COLO668 (cell line): ENCODE results near the gene SLC6A7.

Experiments used
- DNase-seq: peaks from one replicate; lab custom pipeline; 2025; ENCODE audit not compliant: unreplicated experiment; lab: John Stamatoyannopoulos, UW

Gene SLC6A7

DNA sequence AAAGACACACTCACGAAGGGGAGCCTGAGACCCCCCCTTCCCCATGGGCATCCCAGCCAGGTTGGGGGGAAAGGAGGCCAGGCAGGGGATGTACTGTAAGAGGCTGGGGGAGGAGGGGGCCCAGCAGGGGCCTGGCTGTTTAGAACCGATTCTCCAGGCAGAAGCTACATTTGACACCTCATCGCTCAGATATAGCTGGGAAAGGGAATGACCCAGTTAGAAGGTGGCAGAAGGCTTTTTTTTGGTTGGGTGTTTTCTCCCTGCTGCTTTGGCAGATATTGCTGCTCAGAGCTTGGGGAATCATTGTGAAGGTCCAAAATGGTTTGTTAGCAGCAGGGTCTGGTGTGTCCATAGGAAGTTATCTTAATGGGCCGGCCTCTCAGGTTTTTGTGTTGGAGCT, 17.3 kb upstream of the SLC6A7 start:
- no peak for DNase-seq

DNA sequence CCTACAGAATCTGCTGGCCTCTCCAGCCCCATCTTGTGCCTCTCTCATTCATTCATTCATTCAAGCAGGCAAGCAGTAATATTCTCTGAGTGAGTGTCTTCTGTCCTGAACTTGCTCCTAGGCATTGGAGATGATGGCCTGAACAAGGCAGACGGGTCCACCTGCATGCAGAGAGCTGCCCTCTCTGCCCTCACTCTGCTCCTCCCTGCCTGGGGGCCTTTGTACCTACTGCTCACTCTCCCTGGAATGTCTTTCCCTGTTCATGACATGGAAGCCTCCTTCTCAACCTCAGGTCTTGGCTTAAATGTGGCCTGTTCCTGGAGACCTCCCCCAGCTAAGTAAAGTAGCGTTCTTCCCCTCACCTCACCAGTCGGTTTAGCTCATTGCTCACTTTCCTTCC, 16.7 kb upstream of the SLC6A7 start:
- DNase-seq = no peak

GRCh38 chr5:150174285-150174684, 15.6 kb upstream of the SLC6A7 start:
- DNase-seq = no peak

DNA sequence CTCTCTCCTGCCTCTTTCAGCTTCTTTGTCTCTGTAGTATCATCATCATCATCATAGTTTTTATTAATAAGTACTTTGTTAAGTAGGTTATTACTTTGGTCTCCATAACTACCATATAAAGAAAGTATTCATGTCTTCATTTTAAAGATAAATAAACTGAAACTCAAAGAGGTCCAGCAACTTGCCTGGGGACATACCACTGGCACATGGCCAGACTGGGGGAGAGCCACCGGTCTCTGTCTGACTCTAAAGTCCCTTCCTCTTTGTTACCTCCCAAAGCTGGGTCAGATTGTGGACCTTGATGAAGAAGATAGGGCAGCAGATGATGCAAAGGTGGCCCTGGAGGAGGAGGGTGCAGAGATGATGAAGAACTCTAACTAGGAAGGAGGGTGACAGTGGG, 14.8 kb upstream of the SLC6A7 start:
- DNase-seq = no peak

DNA sequence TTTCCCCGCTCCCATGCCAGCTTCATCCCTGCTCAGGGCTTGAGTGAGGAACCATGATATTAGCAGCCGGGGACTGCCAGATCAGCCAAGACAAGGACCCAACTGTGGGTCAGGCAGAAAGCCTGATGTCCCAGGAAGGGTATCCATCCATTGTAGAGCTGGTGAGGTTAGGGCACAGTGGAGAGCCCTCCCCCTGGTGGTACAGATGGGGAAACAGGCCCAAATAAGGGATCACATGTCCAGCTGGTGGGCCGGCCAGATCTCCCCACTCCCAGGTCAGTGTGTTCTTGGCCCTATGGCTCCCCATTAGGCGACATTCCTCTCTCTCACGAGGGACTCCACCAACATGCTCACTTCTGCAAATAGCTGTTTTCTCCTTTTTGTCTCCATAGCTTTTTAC, 14.3 kb upstream of the SLC6A7 start:
- DNase-seq = no peak

DNA sequence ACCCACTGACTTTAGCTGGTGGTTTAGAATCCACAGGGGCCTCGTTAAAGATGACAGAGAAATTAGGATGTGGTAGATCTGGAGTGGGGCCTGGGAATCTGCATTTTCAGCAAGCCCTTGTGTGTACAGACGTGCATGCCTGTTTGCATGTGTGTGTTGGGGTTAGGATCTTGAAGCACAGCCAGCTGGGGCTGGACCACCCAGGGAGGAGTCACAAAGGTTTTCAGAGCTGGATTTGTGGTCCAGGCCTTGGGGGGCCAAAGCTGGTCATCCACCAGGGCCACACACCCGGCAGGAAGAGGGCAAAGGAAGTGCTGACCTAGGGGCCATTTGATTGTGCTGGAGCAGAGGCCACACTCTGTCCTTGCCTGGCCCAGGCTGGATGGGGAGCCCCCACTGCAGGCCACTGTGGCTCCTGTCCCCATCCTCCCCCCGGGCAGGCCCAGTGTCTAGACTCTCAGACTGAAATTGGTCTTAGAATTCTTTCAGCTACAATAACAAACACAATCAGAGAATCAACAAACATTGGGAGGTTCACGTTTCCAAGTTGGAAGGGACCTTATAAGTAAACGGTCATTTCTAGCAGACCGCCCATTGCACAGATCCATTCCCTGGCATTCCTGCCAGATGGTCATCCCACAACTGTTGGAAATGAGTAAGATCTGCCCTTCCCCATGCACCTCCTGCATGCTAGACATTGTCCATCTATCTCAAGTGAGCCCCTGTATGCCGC, 13.0 kb upstream of the SLC6A7 start:
- DNase-seq = no peak

- DNase-seq = no peak
These were observed 12.1 kb upstream of the SLC6A7 start for GRCh38 chr5:150177721-150178120.

DNA sequence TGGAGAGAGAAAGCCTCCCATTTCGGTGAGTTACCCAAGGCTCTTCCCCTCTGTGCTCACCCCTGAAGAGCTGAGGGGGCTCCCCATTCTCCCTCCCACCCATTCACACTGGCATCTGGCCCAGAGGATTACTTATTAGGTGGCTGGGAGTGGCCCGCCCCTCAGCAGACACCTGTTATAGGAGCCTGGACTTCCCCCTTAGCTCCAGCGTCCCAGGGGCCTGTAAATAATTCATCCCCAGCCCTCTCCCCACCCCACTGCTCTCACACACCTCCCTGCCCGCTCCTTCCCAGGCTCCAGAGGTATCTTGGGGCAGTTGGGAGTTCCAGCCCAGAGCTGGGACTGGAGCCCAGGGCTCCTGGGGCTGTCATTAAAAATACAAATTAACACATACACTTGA, 11.6 kb upstream of the SLC6A7 start:
- no peak for DNase-seq

DNA sequence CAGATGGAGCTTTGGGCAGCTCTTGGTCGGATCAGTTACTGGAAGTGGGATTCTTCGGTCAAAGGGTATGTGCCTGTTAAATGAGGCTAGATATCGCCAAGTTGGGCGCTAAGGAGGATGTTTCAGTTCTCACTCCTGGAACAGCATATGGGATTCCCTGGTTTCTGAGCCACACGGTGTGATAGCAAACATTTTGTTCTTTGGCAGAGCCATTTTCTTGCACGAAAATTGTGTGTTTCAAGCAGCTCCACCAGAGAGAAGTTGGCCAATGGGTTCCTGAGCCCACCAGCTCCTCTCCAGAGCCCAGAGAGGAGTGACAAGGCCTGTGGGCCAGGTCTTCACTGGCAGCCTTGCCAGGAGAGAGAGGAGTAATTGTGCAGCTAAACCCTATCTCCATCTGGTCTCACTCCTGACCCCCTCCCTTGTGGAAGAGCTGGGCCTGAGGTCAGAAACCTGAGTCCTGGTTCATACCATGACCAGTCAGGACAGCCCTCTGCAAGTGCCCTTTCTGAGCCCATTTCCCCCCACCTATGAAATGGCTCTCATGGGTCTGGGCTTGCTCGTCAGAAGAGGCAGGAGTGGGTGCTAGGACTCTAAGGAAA, 10.7 kb upstream of the SLC6A7 start:
- no peak for DNase-seq

DNA sequence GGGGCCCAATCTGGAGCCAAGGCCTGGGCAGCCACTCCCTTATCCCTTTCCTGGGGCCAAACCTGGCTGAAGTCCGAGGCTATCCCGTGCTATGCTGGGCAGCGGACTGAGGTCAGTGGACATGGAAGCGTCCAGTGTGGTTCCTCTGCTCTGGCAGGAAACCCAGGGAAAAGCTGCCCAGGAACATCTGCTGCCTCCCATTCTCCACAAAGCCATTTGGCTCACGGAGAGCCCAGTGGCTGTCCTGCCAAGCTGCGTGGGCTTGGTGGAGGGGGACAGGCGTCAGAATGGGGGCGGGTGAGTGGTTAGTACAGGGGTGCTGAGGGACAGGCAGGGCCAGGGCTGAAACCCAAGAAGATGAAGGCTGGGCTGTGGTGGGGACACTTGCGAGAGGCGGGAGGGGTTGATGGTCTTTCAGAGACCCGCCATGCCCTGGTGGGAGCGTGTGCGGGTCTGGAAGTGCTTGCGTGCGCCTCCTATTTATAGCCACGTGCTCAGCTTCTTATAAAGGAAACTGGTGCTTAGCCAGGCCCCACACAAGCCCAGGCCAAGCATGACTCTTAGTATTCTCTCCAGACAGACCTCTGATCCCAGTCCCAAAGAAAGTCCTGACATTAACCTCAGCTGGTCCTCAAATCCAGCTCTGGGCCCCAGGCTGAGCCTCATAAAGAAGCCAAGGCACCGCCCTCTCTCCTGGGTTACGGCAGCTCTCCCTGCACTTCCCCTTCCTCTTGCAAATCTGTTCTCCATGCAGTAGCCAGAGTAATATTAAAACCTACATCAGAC, 9.4 kb upstream of the SLC6A7 start:
- no peak for DNase-seq

- DNase-seq = no peak
These were observed 8.8 kb upstream of the SLC6A7 start for GRCh38 chr5:150181027-150181426.

DNA sequence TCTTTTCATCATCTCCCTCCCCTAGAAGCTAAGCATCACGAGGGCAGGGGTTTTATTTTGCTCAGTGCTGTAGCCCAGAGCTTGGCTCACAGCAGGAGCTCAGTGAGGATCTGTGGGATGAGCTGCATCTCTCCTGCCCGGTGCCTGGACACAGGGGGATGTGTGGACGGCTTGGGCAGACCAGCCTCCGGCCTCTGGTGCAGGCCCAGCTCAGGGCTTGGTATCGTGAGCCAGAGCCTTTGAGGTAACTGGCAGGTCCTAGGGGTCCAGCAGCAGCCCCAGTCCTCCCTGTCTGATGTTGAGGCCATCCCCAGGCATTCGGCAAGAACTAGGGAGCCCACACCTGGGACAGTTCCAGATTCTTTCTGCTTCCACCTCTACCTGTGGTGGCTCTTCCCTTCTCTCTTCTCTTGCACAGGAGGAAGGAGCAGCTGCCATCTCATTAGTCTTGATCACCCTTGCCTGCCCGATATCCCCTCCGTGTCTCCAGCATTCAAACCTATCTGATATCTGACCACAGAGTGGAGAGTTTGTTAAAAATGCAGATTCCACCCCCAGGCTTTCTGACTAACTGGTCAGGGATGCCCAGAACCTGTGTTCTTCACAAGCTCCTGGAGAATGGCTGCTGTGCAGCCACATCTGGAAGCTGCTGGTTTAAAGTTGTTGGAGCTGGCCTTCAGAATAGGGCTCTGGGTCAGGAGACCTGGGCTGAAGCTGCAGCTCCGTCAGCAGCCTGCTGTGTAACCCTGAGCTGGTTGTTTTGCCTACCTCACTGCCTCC, 7.9 kb upstream of the SLC6A7 start:
- DNase-seq = no peak

DNA sequence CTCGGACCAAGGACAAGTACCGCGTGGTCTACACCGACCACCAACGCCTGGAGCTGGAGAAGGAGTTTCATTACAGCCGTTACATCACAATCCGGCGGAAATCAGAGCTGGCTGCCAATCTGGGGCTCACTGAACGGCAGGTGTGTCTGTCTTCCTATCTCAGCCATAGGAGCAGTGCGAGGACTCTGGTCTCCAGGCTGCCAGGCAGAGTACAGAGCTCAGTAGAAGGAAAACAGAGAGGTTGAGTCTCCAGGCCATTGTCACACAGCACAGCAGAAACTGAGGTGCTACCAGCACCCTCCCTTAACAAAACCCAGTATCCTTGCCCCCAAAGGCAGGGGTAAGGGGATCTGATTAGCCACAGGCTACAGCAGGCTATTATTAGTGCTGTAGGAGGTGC, 7.1 kb upstream of the SLC6A7 start:
- no peak for DNase-seq

DNA sequence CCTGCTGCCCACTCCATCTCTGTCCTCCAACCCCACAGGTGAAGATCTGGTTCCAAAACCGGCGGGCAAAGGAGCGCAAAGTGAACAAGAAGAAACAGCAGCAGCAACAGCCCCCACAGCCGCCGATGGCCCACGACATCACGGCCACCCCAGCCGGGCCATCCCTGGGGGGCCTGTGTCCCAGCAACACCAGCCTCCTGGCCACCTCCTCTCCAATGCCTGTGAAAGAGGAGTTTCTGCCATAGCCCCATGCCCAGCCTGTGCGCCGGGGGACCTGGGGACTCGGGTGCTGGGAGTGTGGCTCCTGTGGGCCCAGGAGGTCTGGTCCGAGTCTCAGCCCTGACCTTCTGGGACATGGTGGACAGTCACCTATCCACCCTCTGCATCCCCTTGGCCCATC, 6.4 kb upstream of the SLC6A7 start:
- DNase-seq = no peak

GRCh38 chr5:150184006-150184405, 5.9 kb upstream of the SLC6A7 start:
- DNase-seq = no peak

DNA sequence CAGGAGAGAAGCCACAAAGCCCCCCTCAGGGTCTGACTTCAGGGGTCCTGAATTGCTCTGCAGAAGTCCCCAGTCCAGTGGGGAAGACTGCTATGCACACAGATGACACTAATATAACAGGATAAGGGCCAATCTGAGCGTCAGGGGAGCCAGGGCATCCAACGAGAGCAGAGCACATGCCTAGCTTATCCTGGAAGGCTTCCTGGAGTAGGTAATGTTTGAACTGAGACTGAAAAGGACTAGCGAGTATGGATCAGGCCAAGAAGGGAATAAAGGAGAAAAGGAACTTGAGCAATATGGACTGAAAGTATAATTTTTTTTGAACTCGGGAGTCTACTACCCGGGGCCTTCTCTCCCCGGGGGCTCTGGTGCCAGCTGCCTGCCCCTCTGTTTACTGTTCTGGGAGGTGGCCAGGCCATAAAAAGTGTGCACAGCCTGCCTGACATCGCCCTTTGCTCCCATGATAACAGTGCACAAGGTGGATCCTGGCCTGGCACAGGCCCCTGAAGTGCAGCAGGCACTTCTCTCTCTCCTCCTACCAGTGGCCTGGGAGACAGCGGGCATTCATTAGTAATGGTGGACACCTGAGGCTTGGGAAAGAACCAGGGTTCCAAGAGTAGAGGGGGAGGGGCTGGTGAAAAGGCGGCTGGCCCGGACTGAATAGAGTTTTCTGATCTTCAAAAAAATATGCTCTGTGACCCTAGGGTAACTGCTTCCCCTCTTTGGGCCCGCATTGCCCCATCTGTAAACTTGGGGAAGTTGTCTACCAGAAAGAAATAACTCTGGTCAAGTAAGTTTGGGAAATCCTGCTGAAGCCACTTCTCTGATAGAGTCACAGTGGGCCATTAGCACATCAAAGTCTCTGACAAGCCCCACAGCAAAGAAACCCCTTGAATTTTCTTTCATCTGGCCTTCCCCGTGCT, 4.6 kb upstream of the SLC6A7 start:
- no peak for DNase-seq

DNA sequence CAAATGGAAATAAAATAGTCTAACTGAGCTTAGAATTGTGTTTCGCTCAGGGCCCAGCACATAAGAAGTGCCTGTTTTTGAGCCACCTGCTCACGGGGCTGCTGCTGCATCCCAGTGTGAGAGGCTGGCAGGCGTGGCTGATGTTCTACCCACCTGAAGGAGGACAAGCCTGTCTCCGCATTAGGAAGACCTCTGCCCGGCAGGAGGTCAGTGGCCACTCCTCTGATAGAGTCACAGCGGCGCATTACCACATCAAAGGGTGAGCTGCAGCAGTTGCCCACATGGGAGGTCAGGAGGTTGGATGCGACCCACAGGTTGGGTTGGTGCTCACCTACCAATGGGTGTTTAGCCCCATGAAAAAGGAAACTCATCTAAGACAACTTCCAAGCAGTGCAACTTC, 3.7 kb upstream of the SLC6A7 start:
- DNase-seq = no peak

DNA sequence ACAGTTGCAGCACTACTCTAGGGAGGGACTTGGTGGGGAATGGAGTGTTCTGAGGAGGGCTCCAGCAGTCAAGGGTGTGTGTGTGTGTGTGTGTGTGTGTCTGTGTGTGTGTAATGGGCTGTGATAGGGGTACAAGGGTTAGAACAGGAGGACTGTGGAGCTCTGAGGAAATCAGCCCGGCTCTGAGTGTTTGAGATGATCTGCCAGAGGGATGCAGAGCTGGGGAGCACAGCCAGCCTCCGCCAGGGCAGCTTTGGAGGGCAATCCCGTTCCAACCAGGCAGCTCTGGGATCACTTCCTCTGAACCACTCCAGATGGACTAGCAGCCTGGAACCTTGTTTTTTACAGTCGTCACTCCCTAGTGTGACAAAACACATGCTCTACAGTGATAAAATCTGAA, 3.0 kb upstream of the SLC6A7 start:
- DNase-seq = no peak

DNA sequence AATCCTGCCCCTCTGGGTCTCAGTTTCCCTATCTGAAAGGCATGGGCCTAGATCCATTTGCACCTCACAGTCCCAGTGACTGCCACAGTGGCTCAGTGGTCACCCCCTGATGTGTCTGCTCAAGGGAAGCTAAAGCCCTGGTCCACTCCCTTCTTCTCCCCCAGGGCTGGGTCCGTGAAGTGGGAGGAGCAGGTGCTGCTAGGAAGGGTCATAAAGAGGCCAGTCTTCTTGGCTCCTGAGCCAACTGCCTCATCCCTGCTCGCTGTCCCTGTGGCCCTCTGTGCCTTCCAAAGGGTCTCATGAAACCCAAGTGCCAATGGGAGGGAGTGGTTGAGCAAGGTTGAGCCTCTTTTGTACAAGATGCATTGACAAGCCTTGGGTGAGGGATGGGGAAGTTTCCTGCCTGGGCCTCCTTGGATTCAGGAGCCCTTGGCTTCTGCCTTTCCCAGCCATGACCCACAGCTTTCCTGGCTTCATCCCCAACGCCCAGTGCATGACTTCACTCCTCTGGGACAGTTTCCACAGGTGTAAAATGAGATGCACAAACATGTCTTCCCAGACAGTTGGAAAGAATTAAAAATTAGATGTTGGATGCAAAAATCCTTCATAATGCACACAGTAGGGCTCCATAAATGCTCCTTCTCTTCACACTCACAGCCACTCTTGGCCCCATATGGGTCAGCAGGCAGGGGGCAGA, 1.6 kb upstream of the SLC6A7 start:
- no peak for DNase-seq

DNA sequence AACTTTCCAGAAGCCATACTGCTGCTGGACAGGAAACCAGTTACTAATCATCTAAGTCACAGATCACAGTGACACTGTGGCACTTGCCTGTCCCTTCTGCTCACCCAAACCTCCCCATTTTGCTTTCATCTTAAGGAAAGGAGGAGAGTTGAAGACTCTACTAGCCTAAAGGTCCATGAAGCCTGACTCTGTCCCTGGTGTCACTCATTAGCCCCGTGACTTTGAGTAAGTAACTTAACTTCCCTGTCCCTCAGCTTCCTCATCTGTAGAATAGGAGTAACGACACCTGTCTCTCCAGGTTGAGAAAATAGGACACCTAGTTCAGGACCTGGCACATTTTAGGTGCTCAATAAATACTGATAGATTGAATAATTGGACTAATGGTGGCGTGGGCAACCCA, 536 bp upstream of the SLC6A7 start:
- DNase-seq = no peak
